ENCODE results near the gene C9orf85.

DNA sequence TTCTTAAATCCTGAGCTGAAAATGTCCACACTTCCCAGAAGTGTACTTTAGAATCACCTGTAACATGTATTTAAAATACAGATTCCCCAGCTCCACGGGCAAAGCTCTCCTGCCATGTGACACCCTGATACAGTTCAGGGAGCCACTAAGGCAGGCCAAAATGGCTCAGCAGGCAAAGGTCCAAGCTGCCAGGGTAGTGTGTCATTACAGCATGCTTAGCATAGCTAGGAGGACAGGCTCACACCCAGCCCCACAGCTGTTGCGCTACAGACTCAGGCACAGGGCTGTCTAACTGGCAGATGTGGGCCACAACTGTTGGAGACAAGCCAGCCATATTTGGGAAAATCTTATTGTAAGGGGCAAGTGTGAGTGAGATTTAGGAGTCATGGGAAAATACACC, 73.0 kb downstream of the C9orf85 start:
- TF ChIP-seq, protein P1, sequence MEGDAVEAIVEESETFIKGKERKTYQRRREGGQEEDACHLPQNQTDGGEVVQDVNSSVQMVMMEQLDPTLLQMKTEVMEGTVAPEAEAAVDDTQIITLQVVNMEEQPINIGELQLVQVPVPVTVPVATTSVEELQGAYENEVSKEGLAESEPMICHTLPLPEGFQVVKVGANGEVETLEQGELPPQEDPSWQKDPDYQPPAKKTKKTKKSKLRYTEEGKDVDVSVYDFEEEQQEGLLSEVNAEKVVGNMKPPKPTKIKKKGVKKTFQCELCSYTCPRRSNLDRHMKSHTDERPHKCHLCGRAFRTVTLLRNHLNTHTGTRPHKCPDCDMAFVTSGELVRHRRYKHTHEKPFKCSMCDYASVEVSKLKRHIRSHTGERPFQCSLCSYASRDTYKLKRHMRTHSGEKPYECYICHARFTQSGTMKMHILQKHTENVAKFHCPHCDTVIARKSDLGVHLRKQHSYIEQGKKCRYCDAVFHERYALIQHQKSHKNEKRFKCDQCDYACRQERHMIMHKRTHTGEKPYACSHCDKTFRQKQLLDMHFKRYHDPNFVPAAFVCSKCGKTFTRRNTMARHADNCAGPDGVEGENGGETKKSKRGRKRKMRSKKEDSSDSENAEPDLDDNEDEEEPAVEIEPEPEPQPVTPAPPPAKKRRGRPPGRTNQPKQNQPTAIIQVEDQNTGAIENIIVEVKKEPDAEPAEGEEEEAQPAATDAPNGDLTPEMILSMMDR (IDR thresholded peaks at IDR 0.05; ENCODE audit: insufficient read depth, low read length, poor library complexity, severe bottlenecking) = no peak
- TF ChIP-seq EZH2phosphoT487 (conservative IDR thresholded peaks at IDR 0.05; ENCODE audit: low read length) = no peak
